Chondrocyte (in vitro differentiated cells): ENCODE measurements around the gene CDKN1A. TPM values are rescaled to one million over a fixed set of nuclear protein-coding genes. Genes with fewer than 3 reads are reported as not detected.

Experiments
- DNase-seq: peaks from one replicate; pipeline ENCODE4 v3.0.0; 2021; ENCODE audit warnings: mixed read lengths, low spot score
- H3K27ac Mint-ChIP-seq: one replicate; pipeline ENCODE4 v1.8.0; 2021; ENCODE audit warnings: mild to moderate bottlenecking, moderate library complexity, mixed read lengths; ENCODE audit not compliant: unreplicated experiment
- H3K27me3 Mint-ChIP-seq: 2 replicates; pipeline ENCODE4 v1.8.0; 2021; ENCODE audit warnings: low read depth, mixed read lengths
- H3K36me3 Mint-ChIP-seq: 2 replicates; pipeline ENCODE4 v1.8.0; 2021; ENCODE audit warnings: low read depth, mixed read lengths
- H3K4me1 Mint-ChIP-seq: 2 replicates; pipeline ENCODE4 v1.8.0; 2021; ENCODE audit warnings: low read depth, mild to moderate bottlenecking, mixed read lengths
- H3K4me3 Mint-ChIP-seq: one replicate; pipeline ENCODE4 v1.8.0; 2021; ENCODE audit warnings: mild to moderate bottlenecking, moderate library complexity, mixed read lengths; ENCODE audit not compliant: unreplicated experiment
- H3K9me3 Mint-ChIP-seq: 2 replicates; pipeline ENCODE4 v1.8.0; 2021; ENCODE audit warnings: low read depth, mixed read lengths
- CTCF ChIP-seq: fragments of 200-600 bp; sonication (generic); IDR thresholded peaks from 2 replicates; pipeline ENCODE4 v1.5.0; 2021; ENCODE audit warnings: antibody characterized with exemption, mild to moderate bottlenecking, moderate library complexity
- total RNA-seq: library from RNA; stranded (reverse); gene quantifications from 3 replicates; pipeline ENCODE4 v1.2.1, GENCODE V29; 2021

CDKN1A gene
- total RNA-seq, 1 donor from 2014 or later, result 303 TPM

GRCh38 chr6:36724514-36725390 is 46.2 kb downstream of the CDKN1A start:
- peak; percentile 80 for TF ChIP-seq CTCF
- no peak overlapping the region for H3K4me3 Mint-ChIP-seq
- H3K27ac Mint-ChIP-seq, result no peak overlapping the region
- H3K4me1 Mint-ChIP-seq, result peaks cover 34% of the 10 kb centered on the region
- H3K9me3 Mint-ChIP-seq, result no peaks in the 10 kb centered on the region
- DNase-seq, result peak; percentile 54
- no peaks in the 10 kb centered on the region for H3K36me3 Mint-ChIP-seq
- no peaks in the 10 kb centered on the region for H3K27me3 Mint-ChIP-seq

GRCh38 chr6:36725581-36725980 is 47.1 kb downstream of the CDKN1A start:
- Mint-ChIP-seq H3K4me1 (peaks cover 34% of the 10 kb centered on the region), H3K36me3 (no peaks in the 10 kb centered on the region), H3K4me3 (no peak overlapping the region), H3K27ac (no peak overlapping the region), H3K9me3 (no peaks in the 10 kb centered on the region), H3K27me3 (no peaks in the 10 kb centered on the region)
- DNase-seq, result peak; percentile 48
- TF ChIP-seq CTCF, result no peak

GRCh38 chr6:36727505-36728021 is 49.0 kb downstream of the CDKN1A start:
- Mint-ChIP-seq H3K9me3 (no peaks in the 10 kb centered on the region), H3K36me3 (no peaks in the 10 kb centered on the region), H3K27ac (no peak overlapping the region), H3K27me3 (no peaks in the 10 kb centered on the region), H3K4me3 (no peak overlapping the region), H3K4me1 (peaks cover 34% of the 10 kb centered on the region)
- DNase-seq, result peak; percentile 56
- no peak for TF ChIP-seq CTCF

- H3K36me3 Mint-ChIP-seq, result no peaks in the 10 kb centered on the region
- no peaks in the 10 kb centered on the region for H3K9me3 Mint-ChIP-seq
- peak; percentile 63 for DNase-seq
These were observed 50.0 kb downstream of the CDKN1A start for GRCh38 chr6:36728289-36729160.

More at GRCh38 chr6:36728289-36729160, 50.0 kb downstream of the CDKN1A start:
- H3K27me3 Mint-ChIP-seq, result no peaks in the 10 kb centered on the region
- peak overlapping the region; percentile 18 for H3K27ac Mint-ChIP-seq
- TF ChIP-seq CTCF, result no peak
- no peak overlapping the region for H3K4me3 Mint-ChIP-seq
- peaks cover 34% of the 10 kb centered on the region for H3K4me1 Mint-ChIP-seq
